HG02981 (cell line): ENCODE results near the gene PCDHB12.
"Not testable (repeated sequence)": the region's sequence is repeated elsewhere in the genome, so short reads cannot be mapped to it uniquely, and the experiment has no call there.

Experiments
- ATAC-seq: cut with Tn5 transposase; IDR thresholded peaks from one replicate; pipeline ENCODE4 v1.9.1; 2021; ENCODE audit warnings: mild to moderate bottlenecking, moderate library complexity; ENCODE audit not compliant: unreplicated experiment

Gene PCDHB12

DNA sequence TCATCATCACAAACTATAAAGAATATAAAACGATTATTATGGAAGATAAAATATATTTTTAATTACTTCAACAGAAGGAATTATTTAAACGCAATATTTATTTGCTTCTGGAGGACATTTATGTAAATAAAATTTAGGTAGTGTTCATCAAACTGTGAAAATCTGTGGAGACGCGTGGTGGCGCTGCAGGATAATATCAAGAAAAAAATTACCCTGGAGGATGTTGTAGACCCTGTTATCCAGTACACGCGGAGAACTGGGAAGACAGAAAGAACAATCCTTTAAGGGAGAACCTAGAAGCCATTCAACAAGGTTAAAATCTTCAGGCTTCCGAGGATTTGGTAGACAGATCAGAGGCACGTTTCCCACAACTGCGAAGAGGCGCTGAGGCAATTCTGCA is at the start of gene PCDHB12:
Gene PCDHB12, plus strand, starts transcription at position 242 of the 400 bp plus-strand sequence. CDS start 189 bp downstream, outside the sequence.
- ATAC-seq, result no peak

DNA sequence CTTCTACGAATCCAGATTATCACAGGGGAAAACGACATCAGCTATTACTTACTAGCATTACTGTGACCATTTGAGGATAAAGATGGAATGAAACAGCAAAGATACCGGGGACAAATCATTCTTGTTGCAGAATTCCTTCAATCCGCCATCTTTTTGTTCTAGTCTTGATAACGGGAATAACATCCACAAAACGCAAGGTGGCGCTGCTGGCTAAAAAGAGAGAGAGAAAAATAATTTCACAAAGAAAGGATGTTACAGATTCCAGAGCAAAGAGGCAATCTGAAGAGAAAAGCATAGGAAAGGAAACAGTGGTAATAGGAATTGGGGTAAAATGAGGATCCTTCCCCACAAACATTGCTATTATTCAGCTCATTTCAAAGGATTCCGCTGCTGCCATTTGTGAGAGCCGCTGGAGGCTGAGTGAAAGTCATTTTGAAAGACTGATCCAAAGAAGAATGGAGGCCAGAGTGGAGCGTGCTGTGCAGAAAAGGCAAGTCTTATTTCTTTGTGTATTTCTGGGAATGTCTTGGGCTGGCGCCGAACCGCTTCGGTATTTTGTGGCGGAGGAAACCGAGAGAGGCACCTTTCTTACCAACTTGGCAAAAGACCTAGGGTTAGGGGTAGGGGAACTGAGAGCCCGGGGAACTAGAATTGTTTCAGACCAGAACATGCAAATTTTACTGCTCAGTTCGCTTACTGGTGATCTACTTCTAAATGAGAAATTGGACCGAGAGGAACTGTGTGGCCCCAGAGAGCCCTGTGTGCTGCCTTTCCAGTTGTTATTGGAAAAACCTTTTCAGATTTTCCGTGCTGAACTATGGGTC is 35.9 kb upstream of the PCDHB12 start, which contains the start of gene PCDHB7:
Gene PCDHB7, plus strand, starts transcription at position 264 of the 824 bp plus-strand sequence. Its CDS starts 192 bp downstream, at position 456.
- no peak for ATAC-seq

- not testable (repeated sequence) for ATAC-seq
Measured at GRCh38 chr5:141174291-141175104, 34.0 kb upstream of the PCDHB12 start.

DNA sequence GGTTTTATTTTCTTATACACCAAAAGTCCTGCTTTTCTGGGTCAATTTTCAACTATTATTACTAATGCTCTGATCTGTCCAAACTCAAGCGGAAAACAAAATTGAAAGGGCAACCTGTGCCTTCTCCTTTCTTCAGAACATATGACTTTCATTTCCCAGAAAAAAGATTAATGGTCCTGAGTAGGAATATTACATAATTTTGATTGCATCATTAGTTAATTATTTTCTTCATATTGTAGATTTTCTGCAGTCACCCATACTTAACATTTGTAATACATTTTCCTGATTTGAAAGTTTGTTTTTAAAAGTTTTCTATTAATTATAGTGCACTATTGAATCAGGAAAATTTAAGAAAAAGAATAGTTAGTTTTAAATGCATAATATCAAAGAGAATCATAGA is 32.6 kb upstream of the PCDHB12 start:
- ATAC-seq, result no peak

GRCh38 chr5:141177577-141178191 is 30.8 kb upstream of the PCDHB12 start, which contains the start of gene PCDHB8:
Gene PCDHB8 (plus strand): TSS chr5:141177790. CDS start chr5:141178035, 245 bp downstream.
- ATAC-seq, result not testable (repeated sequence)

GRCh38 chr5:141179371-141179770 is 29.1 kb upstream of the PCDHB12 start:
- not testable (repeated sequence) for ATAC-seq

DNA sequence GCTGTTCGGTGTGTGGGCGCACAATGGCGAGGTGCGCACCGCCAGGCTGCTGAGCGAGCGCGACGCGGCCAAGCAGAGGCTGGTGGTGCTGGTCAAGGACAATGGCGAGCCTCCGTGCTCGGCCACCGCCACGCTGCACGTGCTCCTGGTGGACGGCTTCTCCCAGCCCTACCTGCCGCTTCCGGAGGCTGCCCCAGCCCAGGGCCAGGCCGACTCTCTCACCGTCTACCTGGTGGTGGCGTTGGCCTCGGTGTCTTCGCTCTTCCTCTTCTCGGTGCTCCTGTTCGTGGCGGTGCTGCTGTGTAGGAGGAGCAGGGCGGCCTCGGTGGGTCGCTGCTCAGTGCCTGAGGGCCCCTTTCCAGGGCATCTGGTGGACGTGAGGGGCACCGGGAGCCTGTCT is 28.6 kb upstream of the PCDHB12 start:
- not testable (repeated sequence) for ATAC-seq

GRCh38 chr5:141180313-141180712 is 28.2 kb upstream of the PCDHB12 start:
- ATAC-seq, result no peak

- ATAC-seq, result no peak
Measured at GRCh38 chr5:141182248-141182647, 26.3 kb upstream of the PCDHB12 start, which contains the start of gene PCDHB16. Gene PCDHB16 (plus strand): TSS chr5:141182387. CDS start chr5:141182560, 173 bp downstream.

- ATAC-seq, result not testable (repeated sequence)
Measured at GRCh38 chr5:141184117-141184855, 24.2 kb upstream of the PCDHB12 start.

DNA sequence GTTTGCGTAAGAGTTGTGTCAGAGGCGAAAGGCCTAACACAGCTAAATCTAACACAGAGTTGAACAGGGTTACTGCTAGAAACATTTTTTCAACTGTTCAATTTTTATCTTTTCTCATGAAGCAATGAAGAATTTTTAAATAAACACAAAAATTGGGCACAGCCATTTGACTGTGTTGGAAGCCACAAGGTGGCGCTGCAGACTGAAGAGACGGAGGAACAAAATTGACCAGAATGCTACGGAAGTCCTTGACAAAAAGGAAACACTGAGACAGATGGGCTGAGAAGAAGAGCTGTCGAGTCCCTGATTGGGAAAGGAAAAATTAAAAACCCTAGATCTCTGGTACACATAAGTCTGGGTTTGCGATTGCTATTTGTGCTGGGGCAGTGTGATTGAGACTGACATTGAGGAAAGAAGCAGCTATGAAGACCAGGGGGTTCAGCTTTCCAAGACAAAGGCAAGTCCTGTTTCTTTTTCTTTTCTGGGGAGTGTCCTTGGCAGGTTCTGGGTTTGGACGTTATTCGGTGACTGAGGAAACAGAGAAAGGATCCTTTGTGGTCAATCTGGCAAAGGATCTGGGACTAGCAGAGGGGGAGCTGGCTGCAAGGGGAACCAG is 21.5 kb upstream of the PCDHB12 start, which contains the start of gene PCDHB9:
Gene PCDHB9, plus strand, starts transcription at position 265 of the 616 bp plus-strand sequence. Its CDS starts 158 bp downstream, at position 423.
- ATAC-seq, result no peak

GRCh38 chr5:141188682-141189081 is 19.8 kb upstream of the PCDHB12 start:
- not testable (repeated sequence) for ATAC-seq

DNA sequence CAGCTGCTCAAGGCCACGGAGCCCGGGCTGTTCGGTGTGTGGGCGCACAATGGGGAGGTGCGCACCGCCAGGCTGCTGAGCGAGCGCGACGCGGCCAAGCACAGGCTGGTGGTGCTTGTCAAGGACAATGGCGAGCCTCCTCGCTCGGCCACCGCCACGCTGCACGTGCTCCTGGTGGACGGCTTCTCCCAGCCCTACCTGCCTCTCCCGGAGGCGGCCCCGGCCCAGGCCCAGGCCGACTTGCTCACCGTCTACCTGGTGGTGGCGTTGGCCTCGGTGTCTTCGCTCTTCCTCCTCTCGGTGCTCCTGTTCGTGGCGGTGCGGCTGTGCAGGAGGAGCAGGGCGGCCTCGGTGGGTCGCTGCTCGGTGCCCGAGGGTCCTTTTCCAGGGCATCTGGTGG is 19.4 kb upstream of the PCDHB12 start:
- not testable (repeated sequence) for ATAC-seq

GRCh38 chr5:141192110-141192725 is 16.3 kb upstream of the PCDHB12 start, which contains the start of gene PCDHB10:
Gene PCDHB10 (plus strand): TSS chr5:141192353. CDS start chr5:141192553, 200 bp downstream.
- no peak for ATAC-seq

- not testable (repeated sequence) for ATAC-seq
Measured at GRCh38 chr5:141194332-141194731, 14.2 kb upstream of the PCDHB12 start.

GRCh38 chr5:141196363-141196762 is 12.2 kb upstream of the PCDHB12 start:
- no peak for ATAC-seq

DNA sequence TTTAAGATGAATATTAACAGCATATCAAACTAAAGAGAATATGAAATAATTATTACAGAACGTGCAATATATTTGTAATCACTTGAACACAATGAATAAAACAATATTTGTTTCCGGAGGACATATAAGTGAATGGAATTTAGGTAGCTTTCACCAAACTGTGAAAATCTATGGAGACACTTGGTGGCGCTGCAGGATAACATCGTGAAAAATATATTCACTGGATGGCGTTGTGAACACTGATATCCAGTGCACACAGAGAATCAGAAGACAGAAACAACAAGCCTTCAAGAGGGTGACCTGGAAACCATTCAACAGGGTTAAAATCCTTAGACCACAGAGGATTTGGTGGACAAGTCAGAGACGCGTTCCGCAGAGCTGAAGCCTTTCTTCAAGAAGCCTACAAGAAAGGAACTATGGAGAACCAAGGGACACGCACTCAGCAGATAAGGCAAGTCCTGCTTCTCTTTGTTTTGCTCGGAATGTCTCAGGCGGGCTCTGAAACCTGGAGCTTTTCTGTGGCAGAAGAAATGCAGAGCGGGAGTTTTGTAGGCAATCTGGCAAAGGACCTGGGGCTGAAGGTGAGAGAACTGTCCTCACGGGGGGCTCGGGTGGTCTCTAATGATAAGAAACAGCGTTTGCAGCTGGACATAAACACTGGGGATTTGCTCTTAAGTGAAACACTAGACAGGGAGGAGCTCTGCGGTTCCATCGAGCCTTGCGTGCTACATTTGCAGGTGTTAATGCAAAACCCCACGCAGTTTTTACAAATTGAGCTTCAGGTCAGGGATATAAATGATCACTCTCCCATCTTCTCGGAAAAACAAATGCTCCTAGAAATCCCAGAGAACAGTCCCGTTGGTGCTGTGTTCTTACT is 8.9 kb upstream of the PCDHB12 start, which contains the start of gene PCDHB11:
Gene PCDHB11, plus strand, starts transcription at position 269 of the 877 bp plus-strand sequence. Its CDS starts 148 bp downstream, at position 417.
- ATAC-seq, result no peak

GRCh38 chr5:141201126-141201525 is 7.4 kb upstream of the PCDHB12 start:
- not testable (repeated sequence) for ATAC-seq
